RPMI7951 (cell line): Measurements from ENCODE around the gene TMC4. TPM values are rescaled to one million over a fixed set of nuclear protein-coding genes. Genes with fewer than 3 reads are reported as not detected.
"Not testable (repeated sequence)": the region's sequence is repeated elsewhere in the genome, so short reads cannot be mapped to it uniquely, and the experiment has no call there.

Experiments
- DNase-seq: peaks from one replicate; pipeline ENCODE4 v3.0.0-alpha.2; 2012; ENCODE audit warnings: low read depth
- total RNA-seq: library from RNA; depleted of rRNA; stranded (reverse); fragments of >200 nt; shearing (Covaris generic); gene quantifications from 2 replicates; pipeline ENCODE4 v1.2.3, GENCODE V29; 2014

Gene TMC4
- total RNA-seq, 1 experiment from 2014 or later = not detected

DNA sequence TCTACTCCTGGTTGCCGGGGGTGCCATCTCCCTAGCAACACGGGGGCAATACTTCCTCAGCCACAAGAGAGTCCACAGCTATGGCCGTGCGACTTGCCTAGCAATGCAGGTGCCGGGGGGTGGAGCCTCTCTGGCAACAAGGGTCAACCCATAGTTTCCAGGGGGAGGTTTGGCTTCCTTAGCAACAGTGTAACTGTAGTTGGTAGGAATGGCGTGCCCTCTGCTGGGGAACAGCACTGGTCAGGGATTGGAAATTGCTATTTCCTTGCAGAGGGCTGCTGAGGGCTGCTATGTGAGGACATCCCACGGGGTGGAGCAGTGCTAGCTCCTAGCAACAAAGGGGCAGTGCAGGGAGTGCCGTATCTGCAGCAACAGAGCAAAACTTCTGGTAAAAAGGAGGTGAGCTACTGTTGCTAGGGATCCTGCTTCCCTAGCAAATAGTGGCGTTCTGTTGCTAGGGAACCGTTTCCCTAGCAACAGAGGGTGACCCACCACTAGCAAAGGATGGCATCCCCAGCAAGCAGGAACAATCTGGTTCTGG lies 7.0 kb upstream of the TMC4 start:
- peak; percentile 44 for DNase-seq

DNA sequence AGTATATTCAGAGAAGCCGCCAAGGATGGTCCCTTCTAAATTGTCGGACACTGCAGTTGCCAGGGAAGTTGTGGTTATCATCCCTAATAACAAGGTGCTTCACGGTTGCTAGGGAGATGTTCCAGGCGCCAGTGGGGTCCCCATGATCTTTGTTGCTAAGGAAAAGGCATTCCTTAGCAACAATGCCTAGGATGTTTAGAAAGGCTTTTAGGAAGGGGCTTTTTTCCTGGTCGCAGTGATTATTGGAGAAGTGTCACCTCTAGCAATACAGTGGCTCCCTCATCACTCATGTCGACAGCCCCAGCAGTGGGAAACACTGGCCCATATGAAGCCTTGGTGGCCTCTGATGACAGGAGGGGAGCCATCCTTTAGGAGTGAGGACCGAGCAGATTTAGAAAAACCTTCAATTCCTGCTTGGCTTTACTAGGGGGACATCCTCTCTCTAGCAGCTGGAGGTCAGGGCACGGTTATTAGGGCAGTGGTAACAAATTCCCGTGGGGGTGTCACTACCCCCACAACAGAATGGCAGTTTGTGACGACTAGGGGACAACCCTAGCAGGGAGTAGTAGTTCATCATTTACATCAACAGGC lies 6.4 kb upstream of the TMC4 start:
- no peak for DNase-seq

DNA sequence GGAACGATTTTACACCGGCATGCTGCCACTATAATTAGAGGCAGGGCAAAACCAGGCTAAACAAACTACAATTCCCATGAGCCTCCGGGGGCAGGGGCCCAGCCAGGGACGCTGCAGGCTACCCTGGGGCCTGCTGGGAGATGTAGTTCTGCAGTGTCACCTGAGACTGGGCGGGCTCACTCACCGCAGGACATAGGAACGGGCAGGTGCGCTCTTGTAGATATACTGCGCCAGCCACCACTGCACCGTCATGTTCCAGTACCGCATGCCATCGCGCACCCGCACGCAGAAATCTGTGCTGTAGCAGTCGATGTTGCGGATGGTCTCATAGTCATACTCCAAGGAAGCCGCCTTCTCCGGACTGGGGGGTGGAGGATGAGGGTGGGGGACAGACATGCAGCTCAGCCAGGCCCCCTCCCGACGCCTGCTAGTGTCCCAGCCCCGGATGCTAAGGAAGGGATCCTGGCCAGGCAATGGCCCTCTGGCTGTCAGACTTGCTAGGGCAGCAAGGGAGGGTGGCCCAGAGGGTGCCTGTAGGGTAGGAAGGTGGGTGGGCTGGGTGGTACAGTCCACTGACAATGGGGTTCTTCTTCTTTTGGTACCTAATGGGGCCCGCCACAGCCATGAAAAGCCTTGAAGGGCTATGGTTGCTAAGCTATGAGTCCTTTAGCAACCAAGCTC lies 5.8 kb upstream of the TMC4 start:
- no peak for DNase-seq

DNA sequence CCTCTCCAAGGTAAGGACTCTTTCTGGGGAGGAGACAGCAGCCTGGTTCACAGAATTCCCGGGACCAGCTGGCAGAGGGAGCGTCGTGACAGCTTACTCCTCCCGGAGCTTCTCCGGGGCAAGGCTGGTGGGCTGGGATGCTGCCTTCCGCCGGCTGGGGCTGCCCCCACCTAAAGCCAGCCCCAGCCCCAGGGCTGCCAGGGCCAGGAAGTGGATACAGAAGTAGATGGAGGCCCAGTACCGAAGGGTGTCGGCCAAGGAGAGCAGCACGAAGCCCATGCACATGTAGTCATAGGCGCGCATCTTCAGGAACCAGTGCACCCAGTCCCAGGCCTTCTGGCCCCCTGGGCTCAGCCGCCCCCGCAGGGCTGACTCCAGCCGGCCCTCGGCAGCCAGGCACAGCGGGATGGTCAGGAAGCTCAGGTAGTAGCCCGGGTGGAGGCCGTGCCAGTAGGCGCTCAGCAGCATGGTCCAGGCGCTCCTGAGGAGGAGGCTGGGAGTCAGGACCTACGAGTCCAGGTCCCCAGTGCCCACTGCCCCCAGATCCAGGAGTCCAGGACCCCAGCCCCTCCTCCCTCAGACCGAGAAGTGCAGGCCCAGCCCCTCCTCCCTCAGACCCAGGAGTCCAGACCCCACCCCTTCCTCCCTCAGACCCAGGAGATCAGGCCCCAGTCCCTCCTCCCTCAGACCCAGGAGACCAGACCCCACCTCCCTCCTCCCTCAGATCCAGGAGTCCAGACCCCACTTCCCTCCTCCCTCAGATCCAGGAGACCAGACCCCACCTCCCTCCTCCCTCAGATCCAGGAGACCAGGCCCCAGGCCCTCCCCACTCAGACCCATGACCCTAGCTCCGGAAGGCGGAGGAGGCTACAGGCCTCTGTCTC lies 1.2 kb upstream of the TMC4 start:
- DNase-seq = no peak

DNA sequence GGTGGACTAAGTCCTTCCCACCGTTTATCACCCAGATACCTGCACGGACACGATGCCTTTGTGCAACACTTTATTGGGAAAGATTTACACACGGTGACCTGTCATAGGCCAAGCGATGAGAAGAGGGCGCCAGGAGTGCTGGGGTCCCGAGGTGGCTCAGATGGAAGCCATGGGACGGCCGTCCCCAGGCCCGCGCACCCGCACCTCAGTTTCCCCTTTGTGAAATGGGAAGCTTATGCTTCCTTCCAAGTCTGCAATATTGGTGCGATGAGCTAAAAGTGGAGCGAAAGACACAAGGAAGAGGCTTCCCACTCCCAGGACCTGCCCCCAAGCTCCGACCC lies 369 bp upstream of the TMC4 start:
- no peak for DNase-seq

DNA sequence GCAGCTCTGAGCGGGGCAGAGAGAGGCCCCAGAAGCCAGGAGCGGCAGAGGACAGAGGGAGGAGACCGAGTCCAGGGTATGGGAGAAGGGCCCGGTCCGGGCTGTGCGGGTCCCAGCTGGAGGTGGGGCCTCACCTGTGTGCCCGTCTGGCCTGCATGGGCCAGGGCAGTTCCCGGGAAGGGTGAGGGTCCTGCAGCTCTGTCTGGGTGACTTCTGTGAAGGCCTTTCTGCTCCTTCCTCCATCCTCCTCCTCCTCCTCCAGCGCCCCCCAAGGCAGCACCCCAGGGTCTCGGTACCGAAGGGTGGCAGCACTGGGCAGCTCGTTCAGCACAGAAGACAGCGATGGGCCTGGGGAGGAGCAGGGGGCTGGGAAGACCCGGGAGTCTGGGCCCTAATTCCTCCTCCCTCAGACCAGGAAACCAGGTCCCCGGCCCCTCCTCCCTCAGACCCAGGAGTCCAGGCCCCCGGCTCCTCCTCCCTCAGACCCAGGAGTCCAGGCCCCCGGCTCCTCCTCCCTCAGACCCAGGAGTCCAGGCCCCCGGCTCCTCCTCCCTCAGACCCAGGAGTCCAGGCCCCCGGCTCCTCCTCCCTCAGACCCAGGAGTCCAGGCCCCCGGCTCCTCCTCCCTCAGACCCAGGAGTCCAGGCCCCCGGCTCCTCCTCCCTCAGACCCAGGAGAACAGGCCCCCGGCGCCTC lies 1.1 kb downstream of the TMC4 start:
- not testable (repeated sequence) for DNase-seq

DNA sequence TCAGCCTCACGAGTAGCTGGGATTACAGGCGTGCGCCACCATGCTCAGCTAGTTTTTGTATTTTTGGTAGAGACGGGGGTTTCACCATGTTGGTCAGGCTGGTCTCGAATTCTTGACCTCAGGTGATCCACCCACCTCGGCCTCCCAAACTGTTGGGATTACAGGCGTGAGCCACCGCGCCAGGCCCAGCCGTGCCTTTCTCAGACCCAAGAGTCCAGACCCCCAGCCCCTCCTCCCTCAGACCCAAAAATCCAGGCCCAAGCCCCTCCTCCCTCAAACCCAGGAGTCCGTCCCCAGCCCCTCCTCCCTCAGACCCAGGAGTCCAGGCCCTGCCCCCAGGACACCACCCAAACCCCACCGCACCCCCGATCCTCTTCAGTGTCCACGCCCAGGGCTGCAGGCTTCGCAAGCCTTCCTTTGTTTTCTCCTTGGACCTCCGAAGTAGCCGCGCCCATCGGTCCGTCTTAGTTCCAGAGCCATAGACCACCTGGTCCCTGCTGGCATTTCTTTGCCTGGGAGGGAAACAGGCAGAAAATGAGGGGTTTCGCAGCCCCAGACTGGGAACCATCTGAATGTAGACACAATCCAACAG lies 3.7 kb downstream of the TMC4 start:
- no peak for DNase-seq

DNA sequence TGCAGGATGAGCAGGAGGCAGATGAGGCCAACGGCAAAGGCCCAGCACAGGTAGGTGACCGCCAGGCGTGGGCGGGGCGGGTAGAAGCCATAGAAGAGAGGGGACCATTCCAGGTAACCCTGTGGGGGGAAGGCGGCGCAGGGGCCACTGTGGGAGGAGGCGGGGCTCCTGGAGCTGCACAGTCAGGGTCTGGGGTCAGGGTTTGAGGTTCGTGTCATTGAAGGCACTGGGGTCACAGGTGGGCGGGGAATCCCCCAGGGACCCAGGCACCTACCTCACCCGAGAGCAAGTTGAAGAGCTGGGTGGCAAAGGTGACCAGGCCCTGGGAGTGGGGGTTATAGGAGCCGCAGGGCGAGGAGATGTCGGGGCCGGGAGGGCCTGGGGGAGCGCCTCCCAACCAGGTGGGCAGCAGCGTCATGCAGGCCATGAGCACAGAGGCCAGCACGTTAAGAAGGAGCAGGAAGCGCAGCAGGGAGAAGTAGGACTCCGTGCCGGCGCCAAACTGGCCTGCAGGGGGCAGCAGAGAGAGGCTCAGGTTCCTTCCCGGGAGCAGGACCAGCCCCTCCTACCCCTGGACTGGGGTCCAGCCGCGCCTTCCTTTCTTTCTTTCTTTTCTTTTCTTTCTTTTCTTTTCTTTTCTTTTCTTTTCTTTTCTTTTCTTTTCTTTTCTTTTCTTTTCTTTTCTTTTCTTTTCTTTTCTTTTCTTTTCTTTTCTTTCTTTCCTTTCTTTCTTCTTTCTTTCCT lies 4.6 kb downstream of the TMC4 start:
- peak; percentile 80 for DNase-seq

DNA sequence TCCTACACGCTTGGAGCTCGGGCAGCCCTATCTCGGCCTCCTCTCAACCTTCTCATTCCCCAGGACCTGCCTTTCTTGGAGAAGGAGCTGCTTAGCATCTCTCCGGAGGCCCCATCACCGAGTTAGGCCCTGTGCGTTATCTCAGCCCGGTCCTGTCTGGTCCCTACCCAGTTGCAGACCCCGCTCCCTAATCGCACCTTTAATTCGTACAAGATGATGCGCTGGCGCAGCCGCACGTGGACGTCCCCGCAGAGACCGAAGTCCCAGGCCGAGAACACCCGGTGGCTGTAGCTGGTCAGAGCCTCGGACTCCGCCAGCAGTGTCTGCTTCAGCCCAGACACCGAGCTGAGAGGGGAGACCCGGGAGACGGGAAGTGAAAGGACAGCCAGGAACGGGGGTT lies 7.7 kb downstream of the TMC4 start:
- no peak for DNase-seq

DNA sequence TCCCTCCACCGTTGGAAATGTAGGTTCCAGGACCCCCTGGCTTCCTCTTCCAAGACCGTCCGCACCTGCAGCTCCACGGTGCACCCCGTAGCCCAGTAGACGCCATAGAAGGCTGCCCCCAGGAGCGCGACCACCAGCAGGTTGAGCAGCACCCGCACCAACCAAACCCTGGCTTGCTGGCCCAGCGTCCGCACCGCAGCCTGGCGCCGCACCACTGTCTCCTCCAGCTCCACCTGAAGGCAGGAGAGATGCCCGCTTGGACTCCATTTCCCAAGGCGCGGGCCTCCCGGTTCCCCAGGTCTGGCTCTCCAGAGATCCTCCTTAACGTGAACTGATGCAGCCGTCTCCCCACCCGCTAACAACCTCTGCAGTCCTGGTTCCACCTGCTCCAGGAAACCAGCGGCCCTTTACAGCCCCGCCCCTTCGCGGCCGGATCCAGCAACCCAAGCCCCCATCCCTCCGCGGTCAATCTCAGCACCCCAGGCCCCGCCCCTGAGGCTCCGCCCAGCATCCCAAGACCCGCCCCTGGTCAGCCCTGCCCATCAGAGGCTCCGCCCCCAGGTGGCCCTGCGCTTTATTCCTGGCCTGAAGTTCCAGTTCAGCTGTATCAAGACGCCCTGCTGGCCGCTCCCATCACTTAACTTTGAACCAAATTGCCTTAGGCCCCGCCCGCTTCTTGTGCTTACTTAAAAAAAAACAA lies 8.4 kb downstream of the TMC4 start:
- peak; percentile 31 for DNase-seq

DNA sequence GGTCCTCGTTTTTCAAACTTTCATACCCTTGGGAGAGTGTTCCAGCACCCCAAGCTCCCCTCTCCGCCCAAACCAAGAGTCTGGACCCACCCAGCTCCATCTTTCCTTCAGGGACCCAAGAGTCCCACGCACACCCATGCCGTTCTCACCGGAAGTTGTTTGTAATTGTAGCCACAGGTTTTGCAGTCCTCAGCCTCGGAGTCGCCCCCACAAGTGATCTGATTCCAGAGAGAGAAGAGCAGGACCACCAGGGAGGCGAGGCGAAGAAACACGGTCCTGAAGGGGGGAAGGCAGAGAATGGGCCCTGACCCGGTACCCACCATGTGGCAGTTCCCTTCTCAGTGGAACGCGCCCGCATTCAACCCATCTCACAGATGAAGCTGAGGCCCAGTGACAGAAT lies 10.1 kb downstream of the TMC4 start:
- no peak for DNase-seq

DNA sequence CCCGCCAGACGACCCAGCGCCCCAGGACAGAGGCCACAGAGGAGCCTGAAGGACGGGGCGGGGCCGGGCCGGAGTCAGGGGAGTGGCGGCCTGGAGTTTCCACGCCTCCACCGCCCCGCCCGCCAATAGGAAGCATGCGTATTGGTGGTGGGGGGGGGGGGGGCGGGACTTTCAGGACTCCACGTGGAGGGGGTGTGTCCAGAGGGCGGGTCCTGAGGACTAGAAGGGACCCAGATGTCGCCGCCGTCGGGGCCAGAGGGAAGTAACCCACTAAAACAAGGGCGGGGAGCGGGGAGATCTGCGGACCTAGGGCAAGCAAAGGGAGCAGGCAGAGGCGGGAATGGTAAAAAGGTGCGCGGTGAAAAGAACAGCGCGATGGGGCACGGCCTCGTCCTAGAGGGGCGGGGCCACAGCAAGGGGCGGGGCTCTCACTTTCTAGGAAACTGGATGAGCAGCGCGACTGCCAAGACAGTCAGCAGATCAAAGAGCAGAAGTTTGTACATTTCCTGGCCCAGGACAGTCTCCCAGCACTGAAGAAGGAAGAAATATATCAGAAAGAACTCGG lies 10.6 kb downstream of the TMC4 start:
- DNase-seq = peak; percentile 40

DNA sequence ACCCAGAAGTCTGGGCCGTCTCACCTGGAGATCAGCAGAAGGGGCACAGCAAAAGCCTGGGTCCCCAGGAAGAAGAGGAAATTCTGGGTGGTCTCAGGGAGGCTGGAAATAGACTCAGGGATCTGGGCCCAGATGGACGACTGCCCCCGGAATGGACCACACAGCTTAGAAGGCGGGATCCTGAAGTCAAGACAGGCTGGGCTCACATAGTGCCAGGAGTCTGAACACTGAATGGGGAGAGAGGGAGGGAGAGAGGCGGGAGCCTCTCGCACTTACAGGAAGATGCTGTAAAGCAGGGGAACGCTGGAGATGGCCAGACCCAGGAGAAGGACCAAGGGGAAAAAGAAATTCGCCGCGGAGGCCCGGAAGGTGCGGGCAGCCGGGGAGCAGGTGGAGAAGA lies 12.1 kb downstream of the TMC4 start:
- no peak for DNase-seq

DNA sequence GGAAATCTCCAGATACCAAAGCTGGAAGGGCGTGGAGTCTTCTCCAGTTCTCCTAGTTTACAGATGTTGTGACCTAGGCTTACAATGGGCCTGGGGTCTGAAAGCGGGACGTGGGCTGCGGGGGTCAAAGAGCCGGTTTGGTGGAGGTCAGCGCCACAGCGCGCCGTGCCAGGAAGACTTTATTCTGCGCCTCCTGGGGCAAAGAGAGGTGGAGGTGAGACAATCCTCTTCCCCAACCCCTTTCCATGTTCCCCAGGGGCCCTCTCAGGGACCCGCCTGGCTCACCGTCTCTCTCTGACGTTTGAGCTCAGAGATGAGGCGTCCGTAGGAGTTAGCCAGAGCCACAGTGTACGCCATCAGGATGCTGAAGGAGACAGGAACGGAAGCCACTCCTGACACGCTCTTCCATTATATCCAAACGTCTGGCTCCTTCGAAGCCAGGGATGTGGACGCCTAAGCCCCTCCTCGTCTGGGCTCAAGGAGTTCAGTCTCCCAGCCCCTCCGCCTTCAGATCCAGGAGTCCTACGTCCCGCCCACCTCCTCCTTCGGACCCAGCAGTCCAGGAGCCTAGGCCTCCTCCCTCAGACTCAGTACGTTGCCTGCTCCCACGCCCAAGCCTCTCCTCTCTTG lies 12.7 kb downstream of the TMC4 start:
- DNase-seq = peak; percentile 41

DNA sequence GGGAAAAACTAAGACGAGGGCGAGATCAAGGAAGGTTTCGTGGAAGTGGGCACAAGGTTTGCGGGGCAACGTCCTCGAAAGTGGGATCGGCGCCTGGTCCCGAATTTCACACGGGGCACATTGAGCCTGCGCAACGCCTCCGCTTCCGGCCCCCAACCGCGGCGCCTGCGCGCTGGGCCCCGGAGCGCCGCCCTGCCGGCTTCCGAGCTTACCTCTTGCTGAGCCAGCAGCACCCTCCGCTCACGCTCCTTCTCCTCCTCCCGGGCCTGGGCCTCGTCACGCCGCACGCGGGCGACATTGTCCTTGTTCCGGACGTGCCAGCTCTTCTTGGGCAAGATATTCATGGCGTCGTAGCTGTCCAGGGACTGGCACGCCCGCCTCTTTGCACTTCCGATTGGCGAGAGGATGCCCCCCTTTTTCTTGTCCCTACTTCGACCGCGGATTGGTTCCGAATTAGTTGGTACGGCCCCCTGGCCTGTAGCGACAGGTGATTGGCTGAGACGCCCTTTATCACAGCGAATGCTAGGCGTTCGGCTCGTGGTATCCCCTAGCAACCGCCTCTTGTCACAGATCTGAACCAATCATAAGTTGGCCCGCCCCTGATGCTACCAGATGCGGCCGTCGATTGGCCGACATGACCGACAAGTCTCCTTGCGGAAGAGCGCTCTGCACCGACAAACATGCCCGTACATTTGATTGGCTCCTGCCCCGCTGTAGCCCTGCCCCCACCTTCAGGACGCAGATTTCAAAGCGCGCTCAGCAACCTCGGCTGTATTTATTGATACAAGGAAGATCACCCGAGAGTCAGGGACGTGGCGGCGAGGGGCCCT lies 13.4 kb downstream of the TMC4 start, which contains the start of gene LENG1:
Gene LENG1 (minus strand): TSS at position 370 of the 830 bp plus-strand sequence. CDS start 26 bp downstream, at position 344.
- DNase-seq = peak; percentile 100

DNA sequence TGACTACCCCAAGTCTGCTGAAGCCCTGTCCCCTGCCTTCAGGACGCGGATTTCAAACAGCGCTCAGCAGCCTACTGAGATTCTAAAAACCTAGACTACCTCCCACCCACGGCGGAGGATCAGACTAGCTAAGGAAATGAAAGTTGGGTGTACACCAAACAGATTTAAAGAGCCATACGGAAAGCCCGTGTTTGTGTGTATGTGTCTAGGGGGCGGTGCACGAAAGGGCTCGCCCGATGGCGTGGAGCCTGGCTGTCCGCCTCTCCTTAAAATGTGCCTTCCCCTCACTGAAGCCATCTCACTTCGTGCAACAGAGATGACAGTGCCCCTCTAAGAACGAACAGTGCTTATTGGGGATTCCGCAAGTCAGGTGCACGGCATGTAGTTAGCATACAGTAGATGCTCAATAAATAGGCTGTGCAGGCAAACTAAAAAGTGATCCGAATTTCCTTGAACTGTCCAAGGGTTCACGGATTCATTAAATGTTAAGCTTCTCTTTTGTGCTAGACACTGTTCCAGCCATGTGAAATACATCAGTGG lies 14.1 kb downstream of the TMC4 start:
- DNase-seq = no peak

DNA sequence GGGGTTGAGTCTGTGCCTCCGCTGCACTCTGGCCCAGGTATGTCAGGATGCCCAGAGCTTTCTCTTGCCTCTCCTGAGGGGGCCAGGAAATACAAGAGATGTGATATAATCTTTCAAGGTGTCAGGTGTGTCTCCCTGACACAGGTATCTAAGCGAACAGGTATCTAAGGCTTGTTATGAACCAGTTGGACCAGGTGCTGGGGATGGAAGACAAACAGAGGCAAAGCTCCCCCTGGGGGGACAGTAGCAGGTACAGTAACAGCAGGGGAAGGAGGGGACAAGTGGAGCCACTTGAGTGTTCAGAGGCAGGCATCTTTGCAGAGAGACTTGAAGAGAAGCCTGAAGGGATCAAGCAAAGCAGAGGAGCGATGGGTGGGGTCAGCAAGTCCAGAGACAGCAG lies 16.0 kb downstream of the TMC4 start:
- no peak for DNase-seq

DNA sequence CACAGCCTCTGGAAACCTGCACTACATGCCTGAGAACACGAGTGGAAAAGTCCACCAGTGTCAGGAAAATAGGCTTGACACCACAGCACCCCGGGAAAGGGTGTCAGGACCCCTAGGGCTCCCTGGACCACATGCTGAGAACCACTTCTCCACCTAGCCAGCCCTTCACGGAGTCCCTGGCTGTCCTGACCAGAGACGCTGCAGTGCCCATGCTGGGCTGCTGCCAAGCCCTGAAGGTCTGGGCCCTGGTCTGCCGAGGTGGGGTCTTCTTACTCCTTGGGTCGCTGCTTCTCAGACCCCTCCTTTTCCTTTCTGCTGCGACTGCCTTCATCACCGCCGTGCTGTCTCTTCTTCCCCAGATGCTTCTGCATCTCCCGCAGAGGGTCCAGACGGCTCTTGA lies 16.5 kb downstream of the TMC4 start:
- no peak for DNase-seq
